DMS79 treated with DMSO at 0.1 percent for 48 hours (cell line): Measurements from ENCODE around the gene GGACT.
A peak's percentile ranks its signal among the peaks of the same experiment; 100 is the strongest.
"Not testable (repeated sequence)": the region's sequence is repeated elsewhere in the genome, so short reads cannot be mapped to it uniquely, and the experiment has no call there.

Experiments
- DNase-seq: peaks from one replicate; lab custom pipeline; 2025; lab: John Stamatoyannopoulos, UW

The GGACT gene

DNA sequence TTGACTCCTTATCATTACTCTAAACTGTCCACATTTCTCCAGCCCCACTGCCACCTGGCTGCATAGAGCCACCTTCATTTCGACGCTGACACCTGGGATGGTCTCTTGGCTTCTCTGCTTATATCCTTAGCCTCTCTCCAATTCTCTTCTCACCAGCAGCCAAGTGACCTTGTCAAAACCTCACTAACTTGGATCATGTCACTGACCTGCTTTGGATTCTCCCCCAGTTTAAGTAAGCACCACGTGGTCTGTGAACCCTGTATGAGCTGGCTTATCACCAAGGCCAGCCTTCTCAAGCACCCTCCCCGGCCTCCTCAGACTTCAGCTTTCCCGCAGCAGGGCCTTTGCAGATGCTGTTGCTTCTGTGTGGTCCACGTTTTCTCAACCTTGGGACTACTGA lies 12.3 kb upstream of the GGACT start:
- no peak for DNase-seq

DNA sequence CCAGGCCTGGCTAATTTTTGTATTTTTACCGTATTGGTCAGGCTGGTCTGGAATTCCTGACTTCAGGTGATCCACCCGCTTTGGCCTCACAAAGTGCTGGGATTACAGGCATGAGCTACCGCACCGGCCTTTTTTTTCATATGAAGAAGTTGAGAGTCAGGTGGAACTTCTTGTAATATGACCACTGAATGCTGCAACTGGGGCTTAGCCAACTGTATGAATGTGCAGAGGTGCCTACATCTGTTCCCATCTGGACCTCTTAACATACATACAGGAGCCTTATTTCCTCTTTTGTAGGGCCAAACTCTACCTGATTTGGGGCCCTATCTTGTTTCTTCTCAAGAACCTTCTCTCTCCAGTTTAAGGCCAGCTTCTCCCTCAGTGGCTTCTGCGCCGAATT lies 11.9 kb upstream of the GGACT start:
- no peak for DNase-seq

DNA sequence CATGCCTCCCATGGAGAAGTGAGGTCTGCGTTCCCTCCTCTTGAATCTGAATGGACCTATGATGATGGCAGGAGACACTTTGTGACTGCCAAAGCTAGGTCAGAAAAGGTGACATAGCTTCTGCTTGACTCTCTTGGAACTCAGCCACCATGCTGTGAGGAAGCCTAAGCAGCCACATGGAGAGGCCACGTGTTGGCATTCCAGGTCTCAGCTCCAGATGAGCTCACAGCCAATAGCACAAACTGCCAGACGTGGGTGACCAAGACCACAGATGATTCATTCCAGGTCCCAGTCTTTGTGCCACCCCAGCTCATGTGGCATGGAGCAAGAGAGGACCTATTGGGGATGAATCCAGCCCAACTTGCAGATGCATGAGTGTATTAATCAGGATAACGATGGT lies 8.7 kb upstream of the GGACT start:
- DNase-seq, result no peak

DNA sequence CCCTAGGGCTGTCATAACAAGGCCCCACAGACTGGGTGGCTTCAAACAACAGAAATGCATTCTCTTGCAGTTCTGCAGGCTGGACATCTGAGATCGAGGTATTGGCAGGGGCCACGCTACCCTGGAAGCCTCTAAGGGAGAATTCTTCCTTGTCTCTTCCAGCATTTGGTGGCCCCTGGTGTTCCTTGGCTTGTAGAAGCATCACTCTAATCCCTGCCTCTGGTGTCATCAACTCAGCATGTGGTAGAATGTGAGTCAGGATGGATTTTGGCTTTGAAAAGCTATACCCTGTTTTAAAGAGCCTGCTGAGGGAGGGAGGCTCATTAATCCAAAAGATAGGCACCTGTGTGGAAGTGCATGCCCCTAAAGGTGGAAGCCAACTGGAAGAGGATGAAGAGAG lies 7.9 kb upstream of the GGACT start:
- DNase-seq, result no peak

DNA sequence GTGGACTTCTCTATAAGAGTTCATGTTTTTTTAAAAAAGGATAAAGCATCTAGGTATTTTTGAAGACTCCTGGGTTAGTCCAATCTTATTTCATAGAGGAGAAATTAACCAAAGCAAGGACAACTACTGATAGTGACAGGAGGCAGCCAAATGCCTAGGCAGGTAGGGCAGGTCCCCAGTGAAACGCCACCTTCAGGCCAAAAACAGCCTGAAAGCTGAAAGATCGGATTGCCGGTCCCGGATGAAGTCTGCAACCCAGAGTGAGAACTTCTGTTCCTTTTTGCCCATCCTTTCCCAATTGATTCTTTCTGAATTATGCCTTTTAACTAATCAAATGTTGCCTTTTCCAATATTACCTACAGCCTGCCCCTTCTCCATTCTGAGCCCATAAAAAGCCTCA lies 6.1 kb upstream of the GGACT start:
- no peak for DNase-seq

DNA sequence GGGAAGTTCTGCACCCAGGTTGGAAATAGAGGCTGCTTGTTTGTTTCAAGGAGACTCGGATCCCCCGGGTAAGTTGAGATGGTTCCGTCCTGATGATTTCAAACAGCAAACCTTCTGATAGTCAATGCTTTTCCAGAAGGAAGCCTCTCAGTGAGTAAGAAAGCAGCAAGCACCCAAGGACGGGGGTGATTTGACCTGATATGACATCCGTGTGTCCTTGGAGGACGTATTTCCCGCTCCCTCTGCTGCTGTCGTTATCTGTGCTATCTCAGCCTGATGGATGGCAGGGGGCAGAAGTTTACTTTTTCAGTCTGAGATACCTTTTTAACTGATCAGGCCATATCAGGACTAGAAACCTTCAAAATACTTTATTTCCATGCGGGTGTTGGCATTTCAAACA lies 5.7 kb upstream of the GGACT start:
- no peak for DNase-seq

DNA sequence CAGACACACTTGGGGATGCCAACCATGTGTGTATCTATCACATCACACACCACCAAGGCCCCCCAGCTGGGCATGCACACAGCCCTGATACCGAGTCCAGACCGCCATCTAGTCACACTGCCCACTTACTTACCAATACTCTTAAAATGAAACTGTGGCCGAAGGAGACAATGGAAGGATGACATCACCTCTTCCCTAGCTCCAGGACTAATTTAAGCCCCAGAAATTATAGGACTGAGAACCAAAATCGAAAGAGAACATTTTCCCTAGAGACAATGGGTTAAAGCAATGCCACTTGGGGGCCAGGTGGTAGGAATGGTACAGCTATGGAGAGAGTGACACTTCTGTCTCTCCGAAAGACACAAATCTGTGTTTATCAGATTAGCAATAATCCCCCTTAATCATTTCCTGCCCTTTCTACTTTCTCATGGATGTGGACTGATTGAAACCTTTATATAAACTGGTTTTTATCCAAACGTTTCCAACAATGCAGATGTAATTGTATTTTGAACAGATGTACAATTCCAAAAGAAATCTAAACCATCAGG lies 663 bp upstream of the GGACT start:
- DNase-seq, result no peak

DNA sequence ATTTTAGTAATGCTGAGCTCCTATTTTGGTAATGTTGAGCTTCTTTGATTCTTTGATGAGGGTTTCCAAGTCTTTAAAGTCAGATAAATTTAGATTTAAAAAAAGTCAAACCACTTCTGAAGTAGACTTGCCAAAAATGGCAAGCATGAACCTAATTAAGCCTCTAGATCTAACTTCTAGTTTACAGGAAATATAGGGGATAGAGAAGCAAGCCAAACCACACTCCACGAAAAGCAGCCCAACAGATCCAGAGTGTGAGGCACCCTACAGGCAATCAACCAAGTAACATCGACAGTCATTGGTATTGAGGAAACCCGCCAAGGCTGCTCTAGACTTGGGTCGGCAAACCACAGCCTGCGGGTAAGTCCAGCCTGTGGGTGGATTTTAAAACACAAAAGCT lies 3.7 kb downstream of the GGACT start:
- no peak for DNase-seq

DNA sequence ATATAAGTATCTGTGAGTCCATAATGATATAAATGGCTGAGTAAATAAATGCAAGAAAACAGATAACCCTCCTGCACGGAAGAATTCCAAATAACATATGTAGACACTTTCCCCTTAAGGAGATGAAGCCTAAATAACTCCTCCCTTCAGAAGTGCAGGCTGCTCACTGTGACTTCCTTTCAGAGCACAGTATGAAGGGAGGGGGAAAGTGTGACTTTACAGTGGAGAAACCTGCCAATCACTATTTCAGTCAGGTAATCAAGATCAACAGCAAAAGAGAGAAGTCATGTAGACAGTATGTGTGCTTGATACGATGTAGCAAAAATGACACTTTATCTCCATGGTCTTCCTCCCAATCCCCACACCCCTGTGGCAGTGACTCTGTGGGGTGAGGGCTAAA lies 7.1 kb downstream of the GGACT start:
- no peak for DNase-seq

DNA sequence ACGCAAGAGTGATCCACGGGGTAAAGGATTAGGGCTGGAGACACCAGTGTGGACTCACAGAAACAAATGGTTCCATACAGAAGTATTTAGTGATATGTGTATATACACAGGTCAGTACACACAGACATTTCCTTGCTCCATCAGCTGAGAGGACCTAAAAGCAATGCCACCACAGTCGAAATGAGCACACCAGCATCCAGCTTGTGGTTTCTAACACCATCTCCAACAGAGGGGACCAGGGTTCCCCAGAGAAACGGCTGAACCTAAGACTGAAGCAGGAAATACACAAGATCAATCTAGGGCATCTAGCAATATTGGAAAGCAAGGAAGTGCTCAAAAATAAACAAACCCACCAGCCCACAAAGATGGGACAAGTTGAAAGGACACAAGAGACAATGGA lies 7.6 kb downstream of the GGACT start:
- no peak for DNase-seq

DNA sequence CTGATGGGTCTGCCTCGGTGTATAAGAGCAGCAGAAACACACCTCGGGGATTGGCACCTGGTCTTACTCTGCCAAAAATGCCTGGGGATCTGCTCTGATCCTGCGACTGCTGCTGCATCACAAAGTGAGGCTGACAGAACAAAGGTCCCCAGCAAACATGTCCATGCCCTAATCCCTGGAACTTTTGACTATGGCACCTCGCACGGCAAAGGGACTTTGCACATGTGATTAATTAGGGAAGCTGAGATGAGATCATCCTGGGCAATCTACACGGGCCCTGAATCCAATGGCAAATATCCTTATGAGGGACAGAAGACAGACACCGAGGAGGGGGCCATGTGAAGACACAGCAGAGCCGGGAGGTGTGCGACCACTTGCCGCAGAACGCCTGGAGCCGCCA lies 8.5 kb downstream of the GGACT start:
- DNase-seq, result no peak

DNA sequence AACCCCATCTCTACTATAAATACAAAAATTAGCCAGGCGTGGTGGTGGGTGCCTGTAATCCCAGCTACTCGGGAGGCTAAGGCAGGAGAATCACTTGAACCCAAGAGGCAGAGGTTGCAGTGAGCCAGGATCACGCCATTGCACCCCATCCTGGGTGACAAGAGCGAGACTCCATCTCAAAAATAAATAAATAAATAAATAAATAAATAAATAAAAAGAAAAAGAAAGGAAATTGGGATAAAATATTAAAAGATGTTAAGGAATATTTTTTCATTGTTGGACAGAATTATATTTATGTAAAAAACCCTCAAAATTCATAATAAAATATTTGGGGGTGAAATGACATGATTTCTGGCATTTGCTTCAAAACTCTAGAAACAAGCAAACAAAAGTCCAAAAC lies 11.3 kb downstream of the GGACT start:
- DNase-seq, result not testable (repeated sequence)

DNA sequence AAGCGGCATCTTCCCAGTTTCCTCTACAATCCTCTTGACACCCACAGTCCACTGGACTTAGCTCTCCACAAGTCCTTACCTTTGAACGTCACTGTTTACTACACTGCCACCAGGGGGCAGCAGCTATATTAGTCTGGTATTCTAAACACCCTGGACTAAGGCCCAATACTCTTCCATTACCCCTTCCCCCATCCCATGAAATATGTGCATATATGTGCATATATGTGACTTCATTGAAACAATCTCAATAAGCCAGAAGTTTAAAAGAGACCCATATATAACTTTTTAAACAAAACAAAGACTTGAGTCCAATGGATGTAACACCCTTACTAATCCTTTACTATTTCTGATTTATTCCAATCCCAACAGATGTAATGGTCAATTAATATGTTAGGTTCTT lies 15.5 kb downstream of the GGACT start:
- DNase-seq, result peak; percentile 65

DNA sequence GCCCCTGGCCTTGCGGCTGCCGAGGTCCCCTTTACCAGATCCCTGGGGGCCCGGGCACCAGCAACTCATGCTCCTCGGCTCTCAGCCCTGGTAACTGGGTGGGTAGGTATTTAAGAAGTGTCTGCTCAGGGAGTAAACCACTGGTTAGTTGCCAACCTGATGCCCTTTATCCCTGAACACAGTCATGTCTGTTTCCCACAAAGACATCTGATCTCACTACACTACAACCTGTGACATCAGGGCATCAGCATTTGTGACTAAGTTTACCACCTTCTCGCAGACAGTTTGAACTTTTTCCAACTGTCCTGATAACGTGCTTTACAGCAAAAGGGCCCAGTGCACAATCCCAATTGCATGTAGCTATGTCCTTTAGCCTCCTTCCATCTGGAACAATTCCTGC lies 22.0 kb downstream of the GGACT start:
- DNase-seq, result no peak

DNA sequence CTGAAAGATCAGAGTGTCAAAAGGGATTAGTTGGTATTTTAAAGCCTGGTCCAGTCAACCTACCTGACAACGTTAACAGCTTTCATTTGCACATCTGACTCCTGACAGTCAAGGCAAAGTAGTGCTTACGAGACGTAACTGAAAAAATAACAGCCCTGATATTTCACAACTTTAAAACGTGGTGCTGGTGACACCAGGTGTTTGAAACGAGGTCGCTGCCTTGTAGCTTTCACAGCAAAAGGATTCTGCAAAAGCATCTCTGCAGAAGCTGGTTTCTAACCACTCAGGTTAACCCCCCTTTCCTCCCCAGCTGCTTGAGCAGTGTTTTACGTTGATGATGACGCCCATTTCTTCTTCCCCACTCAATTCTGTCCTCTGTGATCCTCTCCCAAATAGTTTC lies 23.3 kb downstream of the GGACT start:
- DNase-seq, result no peak

DNA sequence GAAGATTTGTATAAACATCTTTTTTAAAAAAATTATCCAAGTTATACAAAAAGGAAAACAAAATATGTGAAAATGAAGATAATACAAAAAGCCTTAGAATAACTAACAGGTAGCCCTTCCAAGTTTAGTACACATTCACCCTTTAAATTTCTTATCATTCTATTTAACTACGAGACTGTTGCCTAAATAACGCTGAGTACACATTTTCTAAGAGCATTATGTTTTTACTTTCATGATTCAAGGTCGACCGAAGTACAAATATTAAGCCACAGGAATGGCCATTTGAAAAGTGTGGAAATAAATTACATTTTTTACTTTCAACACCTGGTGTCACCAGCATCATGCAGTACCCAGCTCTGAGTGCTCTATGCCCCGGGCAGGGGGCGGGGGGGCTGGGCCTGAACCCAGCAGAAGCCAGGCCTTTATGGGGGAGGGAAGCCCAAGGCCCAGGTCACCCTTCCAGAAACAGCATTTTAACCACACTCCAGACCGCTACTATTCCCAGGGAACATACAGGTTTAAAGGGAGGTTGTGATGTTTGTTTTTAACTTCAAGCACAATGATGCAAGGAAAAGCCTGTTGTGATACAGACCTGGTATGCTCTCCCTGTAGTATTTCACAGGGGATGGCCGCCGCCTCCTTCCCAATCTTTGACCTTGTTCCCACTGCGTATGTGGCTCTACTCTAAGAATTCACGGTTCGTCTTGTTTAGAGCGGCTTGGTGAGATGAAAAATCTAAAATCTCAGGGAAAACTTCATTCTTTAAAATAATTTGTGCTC lies 24.0 kb downstream of the GGACT start:
- no peak for DNase-seq

DNA sequence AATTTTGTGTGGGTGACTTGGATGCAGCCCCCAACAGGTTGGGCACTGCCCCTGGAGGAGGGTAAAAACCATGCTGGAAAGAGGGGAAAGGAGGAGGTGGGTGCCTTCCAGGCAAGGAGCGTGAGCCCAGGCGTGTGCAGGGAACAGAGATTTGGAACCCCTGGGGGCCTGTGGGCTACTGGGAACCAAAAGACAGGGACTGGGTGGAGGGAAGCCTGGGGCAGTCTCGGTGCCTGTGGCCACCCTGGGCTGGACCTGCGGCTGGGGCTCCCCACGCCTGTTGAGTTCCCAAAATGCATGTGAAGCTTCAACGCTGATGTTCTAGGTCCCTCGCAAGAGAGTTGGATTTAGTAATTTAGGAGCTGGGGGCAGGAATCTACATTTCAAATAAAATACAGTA lies 24.8 kb downstream of the GGACT start:
- no peak for DNase-seq

DNA sequence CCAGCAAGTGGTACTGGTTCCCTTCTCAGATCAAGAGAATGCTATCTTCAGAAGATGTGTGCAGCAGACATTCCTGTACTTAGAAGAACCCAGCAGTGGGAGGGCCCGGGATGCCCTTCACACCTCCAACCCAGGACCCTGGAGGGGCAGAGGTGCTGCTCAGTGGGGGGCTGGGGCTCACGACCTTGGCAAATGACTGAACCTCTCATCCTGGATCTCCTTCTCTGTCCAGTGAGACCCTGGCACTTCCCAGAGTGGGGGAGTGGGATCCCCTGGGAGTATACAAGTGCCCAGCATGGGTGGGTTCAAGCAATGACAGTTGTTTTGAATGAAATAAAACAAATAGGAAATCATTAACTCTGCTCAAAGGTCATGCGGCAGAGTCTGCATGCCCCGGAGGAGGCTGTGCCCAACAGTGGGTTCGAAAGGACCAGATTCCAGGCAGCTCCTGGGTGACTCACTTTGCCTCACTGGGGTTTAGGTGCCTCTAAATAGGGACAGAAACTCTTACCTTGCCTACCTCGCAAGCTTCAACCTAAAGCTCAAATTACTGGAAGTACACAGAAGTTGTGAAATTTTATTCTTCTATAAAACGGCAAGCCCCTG lies 26.9 kb downstream of the GGACT start:
- DNase-seq, result no peak

DNA sequence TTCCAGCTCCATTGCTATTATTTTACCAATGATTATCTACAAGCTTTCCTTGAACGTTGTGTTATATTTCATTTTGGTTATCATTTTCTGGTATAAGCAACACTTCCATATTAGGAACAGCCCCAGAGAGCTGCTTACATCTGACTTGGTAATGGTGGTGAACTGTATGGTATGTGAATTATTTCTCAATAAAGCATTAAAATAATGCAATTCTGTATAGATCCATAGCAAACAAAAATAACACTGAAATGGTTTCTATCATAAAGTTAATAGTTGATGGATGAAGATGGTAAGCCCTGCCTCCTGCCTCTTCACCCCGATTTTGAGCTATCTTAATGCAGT lies 27.5 kb downstream of the GGACT start:
- DNase-seq, result no peak

DNA sequence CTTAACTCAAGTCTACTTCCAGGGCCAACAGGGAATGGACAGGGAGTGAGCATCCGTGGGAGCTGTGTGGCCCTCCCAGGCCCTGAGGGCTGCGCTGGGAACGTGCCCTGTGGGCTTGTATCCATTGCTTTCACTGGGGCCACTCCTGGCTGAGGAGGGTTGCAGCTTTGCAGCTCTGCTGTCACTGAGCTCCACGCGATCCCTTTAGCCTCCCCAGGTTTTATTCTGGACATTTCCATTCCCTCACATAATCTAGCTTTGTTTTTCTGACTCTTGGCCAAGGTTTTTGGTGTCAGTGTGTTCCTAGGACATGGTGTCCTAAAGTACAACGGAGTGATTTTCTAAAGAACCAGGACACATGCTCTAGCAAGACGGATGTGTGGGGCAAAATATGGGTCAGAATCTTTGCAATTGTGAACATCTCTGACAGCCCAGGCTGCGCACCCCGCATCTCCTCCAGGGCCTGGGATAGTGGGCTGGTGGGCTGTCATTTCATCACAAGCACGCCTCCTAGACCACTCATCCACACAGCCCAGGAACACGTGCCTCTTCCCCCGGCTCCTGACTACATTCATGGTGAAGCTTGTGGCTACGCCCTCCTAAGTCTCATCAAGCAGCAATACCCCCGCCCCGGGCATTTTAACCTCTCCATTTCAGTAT lies 28.0 kb downstream of the GGACT start:
- DNase-seq, result no peak

DNA sequence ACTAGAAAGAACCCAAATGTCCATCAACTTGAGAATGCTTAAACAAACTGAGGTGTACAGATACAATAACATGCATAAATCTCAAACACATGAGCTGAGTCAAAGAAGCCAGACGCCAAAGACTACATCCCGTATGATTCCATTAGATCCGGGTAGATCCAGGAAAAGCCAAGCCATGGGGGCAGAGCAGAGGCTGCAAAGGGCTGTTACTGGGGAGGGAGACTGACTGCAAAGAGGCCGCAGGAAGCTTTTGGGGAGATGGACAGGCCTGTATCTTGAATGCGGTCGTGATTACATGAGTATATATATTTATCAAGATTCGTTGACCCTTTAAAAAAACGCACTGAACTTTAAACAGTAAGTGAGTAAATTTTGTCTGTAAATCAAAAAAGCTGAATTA lies 28.7 kb downstream of the GGACT start:
- no peak for DNase-seq

DNA sequence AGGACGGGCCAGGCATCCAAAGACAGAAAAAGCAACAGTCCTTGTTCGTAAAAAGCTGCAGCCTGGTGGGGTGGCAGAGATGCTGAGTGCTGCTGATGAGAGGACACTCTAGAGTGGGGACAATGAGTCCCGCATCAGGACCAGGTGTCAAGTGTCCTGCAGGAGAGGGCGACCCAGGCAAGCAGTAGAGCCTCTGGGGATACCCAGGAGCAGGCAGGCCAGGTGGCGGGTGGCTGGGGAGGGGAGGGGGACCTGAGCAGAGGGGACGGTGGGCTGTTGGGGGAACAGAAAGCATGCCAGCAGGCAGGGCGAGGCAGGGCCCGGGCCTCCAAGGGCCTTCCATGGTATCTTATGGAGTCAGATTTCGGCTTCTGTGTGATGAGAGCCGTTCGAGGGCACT lies 35.8 kb downstream of the GGACT start:
- DNase-seq, result no peak

DNA sequence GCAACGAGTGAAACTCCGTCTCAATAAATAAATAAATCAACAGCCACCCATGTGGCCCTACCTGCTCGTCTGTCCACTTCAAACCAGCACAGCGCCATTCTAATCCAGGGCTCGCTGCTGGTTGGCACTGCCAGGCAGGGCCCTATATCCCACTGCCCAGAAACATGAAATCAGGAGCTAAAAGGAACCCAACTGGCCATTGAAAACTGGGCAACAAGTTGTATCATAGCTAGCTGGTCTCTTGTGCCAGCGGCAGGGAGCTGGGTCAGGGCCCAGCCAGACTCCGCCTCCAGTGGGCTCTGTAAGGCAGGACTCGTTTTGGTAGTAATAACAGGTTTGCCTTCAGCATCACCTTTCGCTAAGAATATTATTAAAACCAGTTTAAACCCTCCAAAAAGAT lies 39.3 kb downstream of the GGACT start:
- DNase-seq, result no peak
